Measurements from ENCODE around the gene TLE5. TPM values are rescaled to one million over a fixed set of nuclear protein-coding genes. Genes with fewer than 3 reads are reported as not detected.

TLE5 gene
- total and polyA plus RNA-seq, 5 experiments from 2014 or later = 451 to 983 (median 924) TPM

DNA sequence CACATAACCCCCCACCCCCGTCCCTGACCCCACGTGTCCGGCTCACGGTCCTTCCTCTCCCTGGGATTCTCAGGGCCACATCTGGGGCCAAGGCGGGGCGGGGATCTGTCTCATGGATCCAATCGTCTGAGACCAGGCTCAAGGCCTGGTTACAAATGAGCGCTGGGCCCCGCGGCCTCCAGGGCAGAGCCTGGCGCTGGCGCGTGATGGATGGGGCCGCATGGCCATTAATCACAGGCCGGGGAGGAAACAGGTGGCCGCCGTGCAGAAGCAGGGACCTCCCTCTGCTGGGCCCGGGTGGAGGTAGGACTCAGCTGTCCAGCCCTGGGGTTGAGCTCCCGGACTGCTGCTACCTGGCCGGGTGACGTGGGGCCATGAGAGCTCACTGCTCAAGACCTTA, 5.8 kb upstream of the TLE5 start:
- DNase-seq = no peak
- ATAC-seq = no peak
- peaks cover 3 to 28% (median 11%) of the 10 kb centered on the region in 4 donors for H3K4me1 Mint-ChIP-seq
- POLR2A ChIA-PET = interaction anchor here (0.6 to 2.9 kb wide), 2 partner anchors 32 to 102 kb away, joined by 6 to 8 read pairs; no protein-coding TSS in a partner anchor
- no peaks in the 10 kb centered on the region for H3K36me3 Mint-ChIP-seq
- H3K27me3 Mint-ChIP-seq = no peaks in the 10 kb centered on the region
- H3K27ac Mint-ChIP-seq = no peak overlapping the region
- no peaks in the 10 kb centered on the region for H3K9me3 Mint-ChIP-seq
- H3K4me3 Mint-ChIP-seq = no peak overlapping the region

DNA sequence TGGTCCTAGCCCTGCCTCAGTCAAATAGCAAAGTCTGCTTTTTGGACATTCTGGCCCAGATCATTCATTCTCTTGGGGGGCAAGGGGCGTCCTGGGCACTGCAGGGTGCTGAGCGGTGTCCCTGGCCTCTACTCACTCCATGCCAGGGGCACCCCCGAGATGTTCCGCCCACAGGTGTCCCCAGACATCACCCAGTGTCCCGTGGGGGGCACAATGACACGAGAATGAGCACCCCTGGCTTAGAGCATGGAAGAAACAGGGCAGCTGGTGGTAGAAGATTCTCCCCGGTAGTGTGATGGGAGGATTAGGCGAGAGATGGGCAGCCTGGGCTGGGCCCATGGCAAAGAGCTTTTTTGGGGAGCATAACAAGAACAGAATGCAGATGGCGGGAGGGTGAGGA, 5.3 kb upstream of the TLE5 start:
- H3K27ac Mint-ChIP-seq = peak overlapping the region in 4 of 10 donors; percentile 15 to 72 (median 51)
- POLR2A ChIA-PET = interaction anchor here (0.6 to 2.9 kb wide), 3 partner anchors 15 to 102 kb away, joined by 3 to 8 read pairs (median 6); no protein-coding TSS in a partner anchor
- H3K36me3 Mint-ChIP-seq = no peaks in the 10 kb centered on the region
- DNase-seq (no peak), ATAC-seq (no peak)
- H3K4me1 Mint-ChIP-seq = peaks cover 7 to 31% (median 15%) of the 10 kb centered on the region in 4 donors
- no peaks in the 10 kb centered on the region for H3K9me3 Mint-ChIP-seq
- no peaks in the 10 kb centered on the region for H3K27me3 Mint-ChIP-seq
- H3K4me3 Mint-ChIP-seq = no peak overlapping the region

DNA sequence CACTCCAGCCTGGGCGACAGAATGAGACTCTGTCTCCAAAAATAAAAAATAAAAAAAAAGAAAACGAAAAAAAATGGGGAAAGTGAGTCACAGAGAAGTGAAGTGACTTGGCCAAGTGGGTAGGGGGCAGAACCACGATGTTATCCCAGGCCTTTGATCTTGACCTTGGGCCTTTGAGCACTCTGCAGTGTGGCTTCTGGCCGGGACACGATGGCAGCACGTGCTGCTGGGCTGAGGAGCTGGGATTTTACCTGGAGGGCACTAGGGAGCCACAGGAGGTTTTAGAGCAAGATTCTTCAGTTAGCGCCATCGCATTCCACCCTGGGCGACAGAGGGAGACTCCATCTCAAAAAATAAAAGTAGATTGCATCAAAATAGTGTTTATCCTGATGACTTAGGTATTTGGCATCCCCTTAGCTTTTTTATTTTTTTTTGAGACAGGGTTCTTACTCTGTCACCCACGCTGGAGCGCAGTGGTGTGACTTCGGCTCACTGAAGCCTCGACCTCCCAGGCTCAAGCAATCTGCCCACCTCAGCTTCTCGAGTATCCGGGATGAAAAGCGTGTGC, 4.3 kb upstream of the TLE5 start:
- POLR2A ChIA-PET = interaction anchor here (0.7 to 2.9 kb wide), 3 partner anchors 9 to 31 kb away, joined by 3 to 8 read pairs (median 3); no protein-coding TSS in a partner anchor
- H3K9me3 Mint-ChIP-seq = no peaks in the 10 kb centered on the region
- H3K27me3 Mint-ChIP-seq = no peaks in the 10 kb centered on the region

DNA sequence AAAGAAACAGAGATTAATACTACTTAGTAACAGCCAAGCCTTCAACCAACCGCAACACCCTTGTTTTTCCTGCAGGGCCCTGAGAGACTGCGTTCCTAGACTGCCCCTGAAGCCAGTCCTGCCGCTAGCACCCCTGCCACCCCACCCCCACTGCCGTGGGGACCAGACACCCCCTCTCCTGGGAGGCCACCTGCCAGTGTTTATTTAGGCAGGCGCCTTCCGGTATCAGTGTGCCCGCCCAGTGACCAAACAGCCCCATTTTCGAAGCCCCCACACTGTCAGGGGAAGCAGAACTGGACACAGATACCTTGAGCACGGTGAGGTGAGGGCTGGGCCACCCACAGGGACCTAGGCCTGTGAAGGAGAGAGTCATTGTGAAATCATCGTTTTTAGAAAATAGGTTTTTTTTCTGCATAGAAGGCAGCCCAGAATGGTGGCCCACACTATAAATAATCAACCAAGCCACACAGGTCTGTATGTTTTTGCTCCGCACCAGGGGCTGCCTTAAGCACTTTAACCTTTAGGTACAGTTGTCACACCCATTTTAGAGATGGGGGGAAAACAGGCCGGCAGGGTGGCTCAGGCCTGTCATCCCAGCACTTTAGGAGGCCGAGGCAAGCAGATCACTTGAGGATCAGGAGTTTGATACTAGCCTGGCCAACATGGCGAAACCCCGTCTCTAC, 3.5 kb upstream of the TLE5 start:
- Mint-ChIP-seq H3K36me3 (peaks cover 0 to 2% (median 1%) of the 10 kb centered on the region in 3 donors), H3K9me3 (no peaks in the 10 kb centered on the region), H3K4me1 (peaks cover 7 to 33% (median 15%) of the 10 kb centered on the region in 4 donors), H3K27ac (peak overlapping the region in 9 of 10 donors; percentile 6 to 86 (median 47)), H3K27me3 (no peaks in the 10 kb centered on the region), H3K4me3 (peak overlapping the region in 2 of 10 donors; percentile 10 to 28)
- DNase-seq = peak in 1 of 10 donors; percentile 67
- no peak for ATAC-seq
- POLR2A ChIA-PET = interaction anchor here (0.7 to 8.9 kb wide), 4 partner anchors 10 to 36 kb away, joined by 3 to 193 read pairs (median 6); no protein-coding TSS in a partner anchor

More for the DNA sequence above, 4.3 kb upstream of the TLE5 start:
- DNase-seq (no peak), ATAC-seq (no peak)
- no peaks in the 10 kb centered on the region for H3K36me3 Mint-ChIP-seq
- no peak overlapping the region for H3K4me3 Mint-ChIP-seq
- peaks cover 7 to 31% (median 15%) of the 10 kb centered on the region in 4 donors for H3K4me1 Mint-ChIP-seq
- H3K27ac Mint-ChIP-seq = peak overlapping the region in 6 of 10 donors; percentile 40 to 76 (median 62)

DNA sequence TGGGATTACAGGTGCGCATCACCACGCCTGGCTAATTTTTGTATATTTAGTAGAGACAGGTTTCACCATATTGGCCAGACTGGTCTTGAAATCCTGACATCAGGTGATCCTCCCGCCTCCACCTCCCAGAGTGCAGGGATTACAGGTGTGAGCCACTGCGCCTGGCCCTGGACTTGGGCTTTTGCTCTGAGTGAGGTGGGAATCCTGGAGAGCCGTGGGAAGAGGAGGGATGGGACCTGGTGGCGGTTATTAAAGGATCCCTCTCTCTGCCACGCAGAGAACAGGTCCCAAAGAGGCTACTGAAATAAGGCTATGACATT, 1.7 kb upstream of the TLE5 start:
- Mint-ChIP-seq H3K36me3 (peaks cover 0 to 21% (median 12%) of the 10 kb centered on the region in 3 donors), H3K27me3 (no peaks in the 10 kb centered on the region), H3K4me3 (peak overlapping the region in 7 of 10 donors; percentile 23 to 93 (median 89)), H3K27ac (peak overlapping the region in 9 of 10 donors; percentile 50 to 98 (median 94)), H3K9me3 (no peaks in the 10 kb centered on the region), H3K4me1 (peaks cover 9 to 50% (median 21%) of the 10 kb centered on the region in 4 donors)
- ATAC-seq (no peak), DNase-seq (no peak)
- POLR2A ChIA-PET = interaction anchor here (2.0 to 15.8 kb wide), 3 partner anchors 9 to 25 kb away, joined by 5 to 519 read pairs (median 193); no protein-coding TSS in a partner anchor

DNA sequence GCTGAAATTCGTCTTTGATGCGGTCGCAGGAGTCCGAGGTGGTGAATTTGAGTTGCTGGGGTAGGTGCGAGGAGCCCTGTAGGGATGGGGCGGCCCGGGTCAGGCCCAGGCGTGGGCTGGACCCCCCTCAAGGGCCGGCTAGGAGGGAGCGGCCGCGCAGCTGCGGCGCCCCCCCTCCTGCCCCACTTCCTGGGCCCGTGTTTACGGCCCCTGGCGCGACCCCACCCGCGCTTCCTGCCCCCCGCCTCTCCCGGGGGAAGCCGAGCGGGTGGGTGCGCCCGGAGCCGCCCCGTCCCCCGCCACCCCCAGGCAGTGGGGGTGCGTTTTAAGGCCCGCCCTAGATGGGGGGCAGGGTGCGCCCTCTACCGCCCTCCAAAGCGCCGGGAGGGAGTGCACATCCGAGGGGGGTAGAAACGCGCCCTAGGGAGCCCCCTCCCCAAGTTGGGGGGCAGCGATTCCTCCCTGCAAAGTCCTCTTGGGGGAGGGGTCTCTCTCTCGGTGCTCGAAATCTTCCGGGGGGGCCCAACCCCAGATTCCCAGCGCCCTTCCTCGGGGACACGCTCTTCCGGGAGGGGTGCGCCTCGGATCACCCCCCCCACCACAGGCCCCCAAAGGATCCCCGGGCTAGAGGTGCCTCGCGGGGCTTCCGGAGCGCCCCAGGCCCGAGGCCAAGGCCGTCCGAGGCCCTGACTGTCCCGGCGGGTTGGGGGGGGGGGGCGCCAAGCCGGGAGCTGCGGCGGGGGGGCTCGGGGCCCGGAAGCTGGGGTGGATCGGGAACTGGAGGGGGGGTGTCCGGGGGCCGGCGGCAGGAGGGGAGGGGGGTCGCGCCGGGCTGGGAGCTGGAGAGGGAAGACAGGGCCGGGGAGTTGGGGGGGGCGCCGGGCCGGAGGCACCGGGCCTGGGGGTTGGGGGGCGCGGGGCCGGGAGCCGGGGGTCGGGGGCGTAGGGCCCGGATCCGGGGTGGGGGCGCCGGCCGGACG, 823 bp downstream of the TLE5 start:
- ATAC-seq (peak; percentile 71 to 81), DNase-seq (peak; percentile 73 to 94 (median 86))
- Mint-ChIP-seq H3K36me3 (peaks cover 0 to 44% (median 19%) of the 10 kb centered on the region in 3 donors), H3K9me3 (no peaks in the 10 kb centered on the region), H3K27ac (peak overlapping the region; percentile 63 to 98 (median 95)), H3K4me3 (peak overlapping the region; percentile 87 to 99 (median 94)), H3K4me1 (peaks cover 18 to 66% (median 40%) of the 10 kb centered on the region in 4 donors), H3K27me3 (no peaks in the 10 kb centered on the region)
- POLR2A ChIA-PET = interaction anchor here (0.6 to 15.8 kb wide), 23 partner anchors 11 to 123 kb away, joined by 3 to 519 read pairs (median 4); partner anchors contain the start of genes GNA11, S1PR4 and TLE6

DNA sequence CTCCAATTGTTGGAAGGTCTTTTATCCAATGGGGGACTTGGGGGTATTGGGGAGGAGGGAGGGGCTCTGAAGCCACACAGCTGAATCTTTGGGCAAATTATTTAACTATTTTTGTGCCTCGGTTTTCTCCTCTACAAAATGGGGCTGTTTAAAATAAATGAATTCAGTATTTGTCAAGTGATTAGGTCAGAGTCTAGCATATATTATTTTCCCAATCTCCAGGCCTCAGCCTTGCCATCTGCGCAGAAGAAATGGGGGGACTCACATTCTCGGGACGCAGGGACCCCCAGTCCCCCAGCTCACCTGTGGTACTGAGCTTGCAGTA, 1.5 kb downstream of the TLE5 start:
- POLR2A ChIA-PET = interaction anchor here (0.5 to 15.8 kb wide), 25 partner anchors 11 to 927 kb away, joined by 3 to 519 read pairs (median 4); partner anchors contain the start of genes GNA11 and S1PR4
- DNase-seq = no peak
- Mint-ChIP-seq H3K36me3 (peaks cover 0 to 49% (median 19%) of the 10 kb centered on the region in 3 donors), H3K4me1 (peaks cover 18 to 65% (median 43%) of the 10 kb centered on the region in 4 donors), H3K9me3 (no peaks in the 10 kb centered on the region), H3K27ac (peak overlapping the region; percentile 63 to 98 (median 95)), H3K4me3 (peak overlapping the region; percentile 87 to 99 (median 94)), H3K27me3 (no peaks in the 10 kb centered on the region)
- no peak for ATAC-seq

DNA sequence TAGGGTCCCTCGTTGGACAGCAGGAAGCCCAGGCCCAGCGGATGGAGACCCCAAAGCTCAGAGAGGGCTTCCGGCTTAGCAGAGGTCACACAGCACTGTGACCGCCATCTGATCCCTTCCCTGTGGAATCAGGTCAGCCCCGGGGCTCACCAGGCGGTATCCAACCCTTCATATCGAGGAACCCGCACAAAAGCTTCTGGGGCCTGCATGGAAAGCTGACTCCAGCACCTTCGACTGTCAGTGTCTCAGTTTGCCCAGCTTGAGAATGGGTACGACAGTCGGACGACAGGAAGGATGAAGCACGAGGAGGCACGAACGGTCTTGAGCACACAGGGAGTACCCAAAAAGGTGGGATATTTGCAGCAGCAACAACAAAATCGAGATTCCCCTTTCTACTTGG, 2.6 kb downstream of the TLE5 start:
- DNase-seq (no peak), ATAC-seq (no peak)
- POLR2A ChIA-PET = interaction anchor here (0.6 to 15.8 kb wide), 8 partner anchors 10 to 928 kb away, joined by 3 to 519 read pairs (median 8); partner anchors contain the start of genes GNA11 and TLE2
- Mint-ChIP-seq H3K36me3 (peaks cover 0 to 60% (median 24%) of the 10 kb centered on the region in 3 donors), H3K9me3 (no peaks in the 10 kb centered on the region), H3K4me3 (peak overlapping the region; percentile 87 to 99 (median 94)), H3K27me3 (no peaks in the 10 kb centered on the region), H3K4me1 (peaks cover 27 to 61% (median 52%) of the 10 kb centered on the region in 4 donors), H3K27ac (peak overlapping the region in 9 of 10 donors; percentile 91 to 98 (median 95))

DNA sequence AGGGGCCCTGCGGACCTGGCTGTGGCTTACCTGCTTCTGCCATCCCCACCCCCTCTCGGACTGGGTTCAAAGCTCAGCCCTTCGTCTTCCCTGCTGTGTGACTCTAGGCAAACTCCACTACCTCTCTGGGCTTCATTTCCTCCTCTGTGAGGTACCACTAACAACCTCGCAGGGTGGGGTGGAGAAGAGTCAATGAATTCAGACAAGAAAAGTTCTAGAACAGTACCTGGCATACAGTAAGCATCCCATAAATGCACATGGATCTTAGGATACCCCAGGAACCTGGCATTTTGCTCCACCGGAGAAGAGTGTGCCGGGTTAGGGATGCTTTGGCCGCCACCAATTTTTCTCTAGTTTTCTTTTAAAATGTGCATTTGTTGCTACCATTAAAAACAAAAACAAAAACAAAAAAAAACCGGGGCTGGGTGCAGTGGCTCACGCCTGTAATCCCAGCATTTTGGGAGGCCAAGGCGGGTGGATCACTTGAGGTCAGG, 3.4 kb downstream of the TLE5 start:
- H3K36me3 Mint-ChIP-seq = peaks cover 0 to 67% (median 27%) of the 10 kb centered on the region in 3 donors
- POLR2A ChIA-PET = interaction anchor here (0.5 to 15.8 kb wide), 4 partner anchors 9 to 1010 kb away, joined by 3 to 519 read pairs (median 112); no protein-coding TSS in a partner anchor
- H3K4me1 Mint-ChIP-seq = peaks cover 28 to 64% (median 57%) of the 10 kb centered on the region in 4 donors
- ATAC-seq = no peak
- H3K9me3 Mint-ChIP-seq = no peaks in the 10 kb centered on the region
- DNase-seq = no peak
- peak overlapping the region; percentile 24 to 99 (median 82) for H3K4me3 Mint-ChIP-seq
- H3K27ac Mint-ChIP-seq = peak overlapping the region; percentile 63 to 98 (median 80)
- H3K27me3 Mint-ChIP-seq = no peaks in the 10 kb centered on the region

DNA sequence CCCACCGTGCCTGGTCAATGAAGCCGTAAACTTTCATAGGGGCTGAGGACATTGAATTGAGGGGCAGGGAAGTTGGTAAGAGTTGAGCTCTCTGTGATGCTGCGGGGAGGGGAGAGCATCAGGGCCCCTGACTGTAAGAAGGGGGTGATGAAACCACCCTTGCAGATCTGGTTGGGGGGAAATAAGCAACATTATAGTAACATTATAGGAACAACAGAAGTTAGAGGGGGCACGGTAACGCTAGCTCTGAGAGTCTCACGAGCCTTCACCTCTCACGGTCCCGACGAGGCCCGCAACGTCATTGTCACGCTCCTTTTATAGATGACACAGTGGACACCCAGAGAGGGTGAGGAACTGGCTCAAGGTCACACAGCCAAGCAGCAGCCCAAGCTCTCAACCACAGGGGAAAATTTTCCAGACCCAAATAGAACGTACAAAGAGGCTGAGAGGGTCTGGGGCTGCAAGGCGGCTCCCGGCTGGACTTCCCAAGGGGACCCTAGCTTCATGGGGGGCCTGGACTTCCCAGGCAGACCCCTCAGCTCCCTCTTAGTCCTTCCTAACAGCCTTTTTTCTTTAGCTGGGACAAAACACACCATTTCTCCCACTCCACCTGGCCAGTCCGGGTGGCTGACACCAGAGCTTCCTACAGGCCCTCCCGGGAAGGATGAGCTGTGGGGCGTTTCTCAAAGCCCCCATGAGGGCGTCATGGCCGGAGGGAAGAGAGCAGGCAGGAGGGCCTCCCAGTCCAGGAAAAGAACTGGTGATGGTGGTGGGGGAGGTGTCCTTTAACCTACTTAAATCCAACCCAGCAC, 4.1 kb downstream of the TLE5 start:
- DNase-seq (no peak), ATAC-seq (no peak)
- Mint-ChIP-seq H3K4me1 (peaks cover 26 to 61% (median 58%) of the 10 kb centered on the region in 4 donors), H3K4me3 (peak overlapping the region; percentile 31 to 99 (median 82)), H3K27ac (peak overlapping the region; percentile 63 to 98 (median 84)), H3K36me3 (peaks cover 0 to 73% (median 27%) of the 10 kb centered on the region in 3 donors), H3K9me3 (no peaks in the 10 kb centered on the region), H3K27me3 (no peaks in the 10 kb centered on the region)
- POLR2A ChIA-PET = interaction anchor here (0.5 to 15.8 kb wide), 3 partner anchors 8 to 1011 kb away, joined by 3 to 519 read pairs (median 193); no protein-coding TSS in a partner anchor

DNA sequence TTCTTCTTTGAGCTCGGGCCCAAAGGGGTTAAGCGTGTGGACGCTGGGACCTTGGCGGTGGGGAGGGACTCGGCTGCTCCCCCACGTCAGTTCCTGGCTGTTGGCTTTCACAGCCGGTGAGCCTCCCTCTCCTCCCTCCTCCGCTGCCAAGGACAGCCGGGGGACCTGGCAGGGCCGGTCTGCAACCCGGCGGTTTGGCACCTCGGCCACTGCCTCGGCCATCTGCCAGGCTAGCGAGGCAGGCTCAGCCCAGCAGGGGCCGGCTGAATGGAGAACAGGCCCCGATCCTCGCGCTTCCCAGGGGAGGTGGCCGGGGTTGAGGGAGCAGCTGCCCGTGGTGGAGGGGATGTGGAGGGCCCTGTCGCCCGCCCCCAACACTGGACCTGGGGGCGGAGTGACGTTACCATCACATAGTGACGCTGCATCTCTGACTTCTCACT, 5.0 kb downstream of the TLE5 start:
- Mint-ChIP-seq H3K27ac (peak overlapping the region in 6 of 10 donors; percentile 63 to 98 (median 84)), H3K36me3 (peaks cover 0 to 73% (median 27%) of the 10 kb centered on the region in 3 donors), H3K4me1 (peaks cover 26 to 65% (median 60%) of the 10 kb centered on the region in 4 donors)

More for the DNA sequence above, 5.0 kb downstream of the TLE5 start:
- POLR2A ChIA-PET = interaction anchor here (8.9 to 15.8 kb wide), 2 partner anchors 7 to 19 kb away, joined by 193 to 519 read pairs; no protein-coding TSS in a partner anchor
- Mint-ChIP-seq H3K9me3 (no peaks in the 10 kb centered on the region), H3K27me3 (no peaks in the 10 kb centered on the region), H3K4me3 (peak overlapping the region in 6 of 10 donors; percentile 26 to 99 (median 88))
- no peak for DNase-seq
- no peak for ATAC-seq

All from naive thymus-derived CD8-positive, alpha-beta T cell (primary cell).